Bone marrow (tissue), 2 donors: ENCODE data around the gene CYP1B1.
"Not testable (repeated sequence)": the region's sequence is repeated elsewhere in the genome, so short reads cannot be mapped to it uniquely, and the experiment has no call there.

ENCODE experiments used
- DNase-seq, 2 donors: peaks; one replicate each; lab custom pipeline; 2025; lab: John Stamatoyannopoulos, UW

Gene CYP1B1

GRCh38 chr2:38032946-38033345 lies 43.0 kb downstream of the CYP1B1 start:
- DNase-seq: no peak

GRCh38 chr2:38030635-38031355 lies 45.2 kb downstream of the CYP1B1 start:
- DNase-seq: no peak

- no peak for DNase-seq
These were observed 46.4 kb downstream of the CYP1B1 start for GRCh38 chr2:38029512-38029911.

GRCh38 chr2:38028829-38029228 lies 47.1 kb downstream of the CYP1B1 start:
- no peak for DNase-seq

GRCh38 chr2:38026846-38027245 lies 49.1 kb downstream of the CYP1B1 start:
- DNase-seq: no peak

- no peak for DNase-seq
These were observed 54.4 kb downstream of the CYP1B1 start for GRCh38 chr2:38021589-38021988.

GRCh38 chr2:38020359-38021069 lies 55.4 kb downstream of the CYP1B1 start:
- not testable (repeated sequence) for DNase-seq

- DNase-seq: no peak
These were observed 58.1 kb downstream of the CYP1B1 start for GRCh38 chr2:38017836-38018235.
